K562 treated with DMSO at 1 percent for 4 hours (cell line): ENCODE results near the gene CDK5RAP2. TPM values are rescaled to one million over a fixed set of nuclear protein-coding genes. Genes with fewer than 3 reads are reported as not detected.

ENCODE experiments used
- total RNA-seq: library from RNA; unstranded; fragments of 300-600 nt; gene quantifications from 2 replicates; pipeline ENCODE4 v1.2.3, GENCODE V29; 2022; ENCODE audit not compliant: insufficient read depth

CDK5RAP2 gene
- 52.0 and 59.1 TPM in 2 replicates for total RNA-seq

GRCh38 chr9:120580051-120580896 lies at the start of gene CDK5RAP2:
CDK5RAP2 (minus strand) TSS chr9:120580167; CDS start chr9:120579978, 189 bp downstream.

Other genes starting within 250 kb of the CDK5RAP2 start
- 6.7 and 7.4 TPM in 2 replicates for gene MEGF9, start 134.3 kb upstream of the CDK5RAP2 start, total RNA-seq
- gene FBXW2, start 213.2 kb upstream of the CDK5RAP2 start, total RNA-seq, result 13.4 and 20.5 TPM in 2 replicates